Hematopoietic multipotent progenitor cell treated with erythropoietin and hydrocortisone succinate and interleukin-3 and kit ligand, for 8 days (in vitro differentiated cells): ENCODE measurements around the gene ZNF133.
"Not testable (repeated sequence)": the region's sequence is repeated elsewhere in the genome, so short reads cannot be mapped to it uniquely, and the experiment has no call there.

ENCODE experiments used
- DNase-seq: peaks from one replicate; pipeline ENCODE4 v3.0.0-alpha.2; 2015

The ZNF133 gene

GRCh38 chr20:18287546-18287914 is 797 bp upstream of the ZNF133 start:
- DNase-seq = no peak

GRCh38 chr20:18288749-18289267 is 481 bp downstream of the ZNF133 start:
- peak; percentile 24 for DNase-seq

- DNase-seq = no peak
Measured at GRCh38 chr20:18289306-18289705, 979 bp downstream of the ZNF133 start.

- DNase-seq = no peak
Measured at GRCh38 chr20:18299364-18299763, 11.0 kb downstream of the ZNF133 start.

DNA sequence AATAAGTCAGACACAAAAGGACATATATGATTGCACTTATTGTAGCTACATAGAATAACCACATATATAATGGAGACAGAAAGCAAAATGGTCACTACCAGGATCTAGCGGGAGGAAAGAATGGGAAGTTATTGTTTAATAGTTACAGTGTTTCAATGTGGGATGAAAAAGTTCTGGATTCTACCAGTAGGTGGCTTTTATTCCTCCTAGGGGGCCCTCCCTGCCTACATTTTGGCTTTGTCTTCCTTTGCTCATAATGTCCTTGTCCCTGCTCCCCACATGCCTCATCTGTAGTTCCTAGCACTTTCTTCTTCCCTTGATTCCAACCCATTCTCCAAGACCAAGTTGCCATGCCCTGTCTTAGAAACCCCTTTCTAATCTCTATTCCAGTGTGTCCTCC is 16.3 kb downstream of the ZNF133 start:
- peak; percentile 11 for DNase-seq

DNA sequence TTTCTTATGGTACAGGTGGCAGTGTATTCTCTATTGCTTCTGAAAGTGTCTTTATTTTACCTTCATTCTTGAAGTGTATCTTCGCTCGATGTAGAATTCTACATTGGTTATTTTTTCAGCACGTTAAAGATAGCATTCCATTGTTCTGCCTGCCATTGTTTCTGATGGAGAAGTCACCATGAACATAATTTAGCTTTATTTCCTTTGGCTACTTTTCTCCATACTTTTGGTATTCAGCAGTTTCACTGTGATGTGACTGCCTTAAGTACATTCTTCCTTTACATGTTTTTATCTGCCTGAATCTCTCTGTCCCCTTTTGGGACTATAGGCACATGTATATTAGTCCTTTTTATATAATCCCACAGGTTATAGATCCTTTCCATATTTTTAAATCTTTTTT is 19.0 kb downstream of the ZNF133 start:
- DNase-seq = no peak

- DNase-seq = no peak
Measured at GRCh38 chr20:18310051-18310450, 21.7 kb downstream of the ZNF133 start.

- no peak for DNase-seq
Measured at GRCh38 chr20:18310592-18310991, 22.3 kb downstream of the ZNF133 start.

DNA sequence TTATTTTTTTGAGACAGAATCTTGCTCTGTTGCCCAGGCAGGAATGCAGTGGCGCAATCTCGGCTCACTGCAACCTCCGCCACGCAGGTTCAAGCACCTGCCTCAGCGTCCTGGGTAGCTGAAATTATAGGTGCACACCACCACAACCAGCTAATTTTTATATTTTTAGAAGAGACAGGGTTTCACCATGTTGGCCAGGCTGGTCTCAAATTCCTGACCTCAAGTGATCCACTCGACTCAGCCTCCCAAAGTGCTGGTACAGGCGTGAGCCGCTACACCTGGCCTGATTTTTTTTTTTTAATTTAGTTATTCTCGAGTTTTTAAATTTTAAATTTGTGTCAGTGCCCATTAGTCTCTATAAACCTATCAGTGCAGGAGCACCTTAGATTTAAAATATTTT is 24.4 kb downstream of the ZNF133 start:
- DNase-seq = no peak

- DNase-seq = no peak
Measured at GRCh38 chr20:18313411-18313810, 25.1 kb downstream of the ZNF133 start.

DNA sequence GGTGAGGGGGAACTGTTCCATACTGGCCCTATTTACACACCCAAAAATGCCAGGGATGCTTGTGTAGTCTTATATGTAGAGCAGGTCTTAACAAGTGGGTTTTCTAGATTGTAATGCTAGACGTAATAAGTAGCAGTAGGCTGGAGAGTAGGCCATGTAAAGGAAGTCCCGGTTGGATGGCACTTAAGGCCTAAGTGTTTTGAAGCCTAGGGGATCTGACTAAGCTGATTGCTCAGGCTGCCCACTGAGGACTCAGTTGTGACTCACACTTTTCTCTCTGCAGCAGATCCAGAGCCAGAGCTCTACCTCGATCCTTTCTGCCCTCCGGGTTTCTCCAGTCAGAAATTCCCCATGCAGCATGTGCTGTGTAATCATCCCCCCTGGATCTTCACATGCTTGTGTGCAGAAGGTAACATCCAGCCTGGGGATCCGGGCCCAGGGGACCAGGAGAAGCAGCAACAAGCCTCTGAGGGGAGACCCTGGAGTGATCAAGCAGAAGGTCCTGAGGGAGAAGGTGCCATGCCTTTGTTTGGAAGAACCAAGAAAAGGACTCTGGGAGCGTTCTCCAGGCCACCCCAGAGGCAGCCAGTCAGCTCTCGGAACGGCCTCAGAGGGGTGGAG is 26.6 kb downstream of the ZNF133 start:
- no peak for DNase-seq

DNA sequence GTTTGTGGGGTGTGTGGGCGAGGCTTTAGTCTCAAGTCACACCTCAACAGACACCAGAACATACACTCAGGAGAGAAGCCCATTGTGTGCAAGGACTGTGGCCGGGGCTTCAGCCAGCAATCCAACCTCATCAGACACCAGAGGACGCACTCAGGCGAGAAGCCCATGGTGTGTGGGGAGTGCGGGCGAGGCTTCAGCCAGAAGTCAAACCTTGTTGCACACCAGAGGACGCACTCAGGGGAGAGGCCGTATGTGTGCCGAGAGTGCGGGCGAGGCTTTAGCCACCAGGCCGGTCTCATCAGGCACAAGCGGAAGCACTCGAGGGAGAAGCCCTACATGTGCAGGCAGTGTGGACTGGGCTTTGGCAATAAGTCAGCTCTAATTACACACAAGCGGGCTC is 27.8 kb downstream of the ZNF133 start:
- DNase-seq = no peak

DNA sequence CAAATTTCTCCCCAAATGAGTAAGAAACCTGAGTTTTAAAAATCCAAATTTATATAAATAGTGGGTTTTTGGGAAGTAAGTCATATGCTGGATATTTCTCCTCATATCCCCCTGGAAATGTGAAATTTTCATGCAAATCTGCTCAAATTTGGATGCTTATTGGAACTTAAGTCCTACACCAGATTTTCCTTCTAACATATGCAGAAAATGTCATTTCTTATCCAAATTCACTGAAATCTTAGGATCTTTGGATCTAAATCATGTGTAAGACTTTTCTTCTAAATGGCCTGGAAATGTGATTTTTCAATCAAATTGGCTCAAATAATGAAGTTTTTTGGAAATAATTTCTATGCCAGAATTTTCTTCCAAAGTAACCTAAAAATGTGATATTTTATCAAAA is 33.0 kb downstream of the ZNF133 start:
- no peak for DNase-seq

GRCh38 chr20:18321976-18322950 is 33.9 kb downstream of the ZNF133 start:
- DNase-seq = no peak

GRCh38 chr20:18323705-18324104 is 35.4 kb downstream of the ZNF133 start:
- DNase-seq = no peak

- DNase-seq = no peak
Measured at GRCh38 chr20:18324596-18325089, 36.3 kb downstream of the ZNF133 start.

DNA sequence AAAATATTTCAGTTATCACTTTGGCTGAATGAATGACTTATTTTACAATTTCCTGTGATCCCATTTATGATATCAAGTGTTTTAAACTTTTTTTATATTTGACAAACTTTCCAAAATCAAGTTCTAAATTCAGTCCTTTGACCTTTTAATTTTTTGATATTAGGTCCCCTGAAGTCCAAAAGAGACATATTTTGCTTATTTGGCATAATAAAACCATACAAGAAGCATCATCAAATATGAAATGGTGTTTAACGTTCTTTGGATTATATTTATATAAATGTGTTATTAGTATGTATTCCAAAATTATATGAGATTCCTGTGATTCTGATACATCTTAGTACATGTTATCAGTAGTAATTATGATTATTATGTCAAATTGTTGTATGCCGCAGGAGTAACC is 38.7 kb downstream of the ZNF133 start:
- no peak for DNase-seq

- DNase-seq = no peak
Measured at GRCh38 chr20:18331694-18332093, 43.4 kb downstream of the ZNF133 start.

DNA sequence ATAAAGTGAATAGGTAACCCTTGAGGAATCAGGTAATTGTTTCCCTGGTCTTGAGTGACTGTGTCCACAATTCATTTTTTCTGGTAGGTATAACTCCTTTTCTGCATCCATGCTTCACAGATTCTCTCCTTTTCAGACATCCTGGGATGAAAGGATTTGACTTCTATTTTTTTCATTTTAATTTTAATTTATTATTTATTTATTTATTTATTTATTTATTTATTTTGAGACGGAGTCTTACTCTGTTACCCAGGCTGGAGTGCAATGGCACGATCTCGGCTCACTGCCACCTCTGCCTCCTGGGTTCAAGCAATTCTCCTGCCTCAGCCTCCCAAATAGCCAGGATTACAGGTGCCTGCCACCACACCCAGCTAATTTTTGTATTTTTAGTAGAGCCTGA is 61.4 kb downstream of the ZNF133 start:
- DNase-seq = not testable (repeated sequence)

DNA sequence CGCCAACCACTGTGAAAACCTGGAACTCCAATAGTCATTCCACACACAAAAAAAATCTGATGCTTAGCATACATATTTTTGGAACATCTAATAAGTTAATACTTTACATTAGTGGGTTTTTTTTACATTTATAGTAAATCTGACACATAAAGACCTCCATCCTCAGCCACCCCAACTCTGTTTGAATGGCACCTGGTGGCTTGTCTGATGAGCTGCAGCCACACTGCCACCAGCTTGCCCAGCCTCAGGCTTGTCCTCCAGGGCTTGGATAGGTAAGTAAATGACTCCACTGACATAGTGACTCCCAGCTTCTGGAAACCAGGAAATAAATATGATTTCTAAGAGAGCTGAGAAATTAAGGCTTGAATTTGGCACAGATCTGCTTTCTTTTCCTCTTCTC is 71.5 kb downstream of the ZNF133 start:
- DNase-seq = no peak

DNA sequence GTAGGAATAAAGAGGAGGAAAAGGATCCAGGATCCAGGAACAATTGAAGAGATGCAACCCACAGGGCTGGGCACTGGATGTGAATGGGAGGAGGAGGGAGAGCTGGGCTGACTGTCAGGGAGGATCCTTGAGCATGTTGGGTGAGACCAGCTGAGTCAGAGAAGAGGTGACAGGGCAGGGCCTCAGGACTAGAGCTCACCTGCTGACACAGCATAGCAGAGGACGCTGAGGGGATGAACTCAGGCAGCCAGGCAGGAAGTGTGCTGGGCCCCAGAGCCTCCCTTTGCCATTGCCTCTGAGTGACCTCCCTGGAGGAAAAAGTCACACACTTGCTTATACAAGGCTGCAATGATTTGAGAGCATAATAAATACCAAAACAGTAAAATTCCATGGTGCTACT is 72.3 kb downstream of the ZNF133 start:
- DNase-seq = no peak

DNA sequence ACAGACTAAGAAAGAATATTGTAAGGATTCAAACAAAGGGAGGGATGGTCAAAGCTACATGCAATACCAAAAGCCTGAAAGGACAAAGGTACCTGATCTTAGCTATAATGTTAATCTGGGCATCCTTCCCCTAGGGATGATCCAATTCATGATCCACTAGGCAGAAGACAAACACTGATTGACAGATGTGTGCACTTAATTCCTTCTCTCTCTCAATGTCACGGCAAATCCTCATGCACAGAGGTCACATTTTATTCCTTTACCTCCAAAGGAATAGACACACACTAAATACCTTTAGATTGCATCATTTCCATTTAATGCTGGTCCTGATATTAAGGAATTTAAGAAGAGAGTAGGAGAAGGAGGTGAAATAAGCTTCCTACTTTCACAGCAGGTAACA is 73.4 kb downstream of the ZNF133 start:
- no peak for DNase-seq

DNA sequence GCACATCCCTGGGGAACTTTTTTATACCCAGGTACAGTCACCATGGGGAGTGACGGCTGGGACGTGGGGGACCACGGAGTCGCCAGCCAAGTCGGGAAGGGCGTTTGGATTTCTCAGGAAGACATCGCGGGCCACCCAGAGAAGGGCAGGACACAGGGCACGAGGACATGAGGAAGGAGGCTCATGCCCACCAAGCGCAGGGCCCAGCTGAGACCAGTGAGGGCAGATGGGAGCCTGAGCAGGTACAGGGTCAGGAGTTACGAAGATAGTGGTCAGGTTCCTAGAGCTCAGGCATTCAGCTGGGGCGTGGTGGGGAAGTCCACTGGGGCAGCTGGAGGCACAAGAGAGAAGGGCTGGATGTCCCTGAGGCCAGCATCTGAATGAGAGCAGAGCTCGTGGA is 74.6 kb downstream of the ZNF133 start:
- no peak for DNase-seq

- no peak for DNase-seq
Measured at GRCh38 chr20:18363708-18364107, 75.4 kb downstream of the ZNF133 start.
